Neural cell (in vitro differentiated cells): ENCODE results near the gene UBAP2L. TPM values are rescaled to one million over a fixed set of nuclear protein-coding genes. Genes with fewer than 3 reads are reported as not detected.
A peak's percentile ranks its signal among the peaks of the same experiment; 100 is the strongest.

ENCODE experiments used
- H2AFZ ChIP-seq: fragments of 200-600, 300-800 bp; sonication (generic), shearing (Covaris generic); 2 replicates; pipeline ENCODE4 v1.6.0; 2014; ENCODE audit warnings: low read depth, mild to moderate bottlenecking, antibody characterized with exemption, low read length, moderate library complexity
- H3F3A ChIP-seq: fragments of 200-600 bp; shearing (Covaris generic); 2 replicates; pipeline ENCODE4 v1.6.1; 2016; ENCODE audit warnings: mild to moderate bottlenecking, moderate library complexity, mixed read lengths, antibody characterized with exemption, low read length; ENCODE audit not compliant: insufficient read depth, poor library complexity, severe bottlenecking
- H3K27ac ChIP-seq: fragments of 200-600, 300-800 bp; sonication (generic), shearing (Covaris generic); 2 replicates; pipeline ENCODE4 v1.5.1; 2014; ENCODE audit warnings: mild to moderate bottlenecking, low read length, moderate library complexity
- H3K27me3 ChIP-seq: fragments of 300-800, 200-600 bp; sonication (generic), shearing (Covaris generic); 2 replicates; pipeline ENCODE4 v1.6.0; 2014; ENCODE audit warnings: mild to moderate bottlenecking, low read depth, low read length, moderate library complexity; ENCODE audit not compliant: insufficient read depth
- H3K36me3 ChIP-seq: fragments of 300-800, 200-600 bp; sonication (generic), shearing (Covaris generic); 2 replicates; pipeline ENCODE4 v1.5.1; 2014; ENCODE audit warnings: mild to moderate bottlenecking, antibody characterized with exemption, low read length, moderate library complexity; ENCODE audit not compliant: insufficient read depth
- H3K4me2 ChIP-seq: fragments of 300-800, 200-600 bp; sonication (generic), shearing (Covaris generic); 2 replicates; pipeline ENCODE4 v1.6.0; 2014; ENCODE audit warnings: mild to moderate bottlenecking, low read length
- H3K4me3 ChIP-seq: fragments of 300-800, 200-600 bp; sonication (generic), shearing (Covaris generic); 2 replicates; pipeline ENCODE4 v1.5.1; 2014; ENCODE audit warnings: mild to moderate bottlenecking, low read length, moderate library complexity
- H3K79me2 ChIP-seq: fragments of 200-600 bp; shearing (Covaris generic); replicated peaks from 2 replicates; pipeline ENCODE4 v1.6.0; 2014; ENCODE audit warnings: mild to moderate bottlenecking, low read length, moderate library complexity; ENCODE audit not compliant: insufficient read depth
- H3K9ac ChIP-seq: fragments of 300-800, 200-600 bp; sonication (generic), shearing (Covaris generic); 2 replicates; pipeline ENCODE4 v1.6.1; 2016; ENCODE audit warnings: mild to moderate bottlenecking, low read length, mixed read lengths
- H3K9me2 ChIP-seq: fragments of 200-600 bp; shearing (Covaris generic); 2 replicates; pipeline ENCODE4 v1.6.1; 2016; ENCODE audit warnings: mild to moderate bottlenecking, low read length, mixed read lengths; ENCODE audit not compliant: insufficient read depth
- H3K9me3 ChIP-seq: fragments of 200-600, 300-800 bp; sonication (generic), shearing (Covaris generic); 2 replicates; pipeline ENCODE4 v1.6.1; 2016; ENCODE audit warnings: mild to moderate bottlenecking, mixed run types, low read length, moderate library complexity, mixed read lengths
- H4K20me1 ChIP-seq: fragments of 200-600 bp; shearing (Covaris generic); 2 replicates; pipeline ENCODE4 v1.6.1; 2016; ENCODE audit warnings: mild to moderate bottlenecking, mixed run types; ENCODE audit not compliant: insufficient read depth
- CTCF ChIP-seq: fragments of 450-650 bp; IDR thresholded peaks from 2 replicates; pipeline ENCODE4 v1.5.1; 2014; ENCODE audit warnings: antibody characterized with exemption, mild to moderate bottlenecking, moderate library complexity; ENCODE audit not compliant: poor library complexity, severe bottlenecking
- EP300 ChIP-seq: fragments of 450-650 bp; conservative IDR thresholded peaks from 2 replicates; pipeline ENCODE4 v1.6.1; 2014; ENCODE audit warnings: antibody characterized with exemption, mild to moderate bottlenecking, moderate library complexity; ENCODE audit not compliant: poor library complexity, severe bottlenecking
- EZH2 ChIP-seq: fragments of 200-600, 300-800 bp; shearing (Covaris generic), sonication (generic); IDR thresholded peaks from 2 replicates; pipeline ENCODE4 v1.6.1; 2014; ENCODE audit warnings: antibody characterized with exemption, low read length, borderline replicate concordance, mild to moderate bottlenecking; ENCODE audit not compliant: insufficient read depth, poor library complexity, severe bottlenecking
- MXI1 ChIP-seq: fragments of 450-650 bp; conservative IDR thresholded peaks from 2 replicates; pipeline ENCODE4 v1.6.1; 2014; ENCODE audit warnings: antibody characterized with exemption, mild to moderate bottlenecking; ENCODE audit not compliant: poor library complexity, severe bottlenecking
- POLR2AphosphoS5 ChIP-seq: IDR thresholded peaks from 2 replicates; pipeline ENCODE4 v1.6.1; 2012
- RAD21 ChIP-seq: fragments of 450-650 bp; conservative IDR thresholded peaks from 2 replicates; pipeline ENCODE4 v1.6.1; 2014; ENCODE audit warnings: antibody characterized with exemption, mild to moderate bottlenecking, moderate library complexity
- REST ChIP-seq: IDR thresholded peaks from 2 replicates; pipeline ENCODE4 v1.6.1; 2012; ENCODE audit warnings: borderline replicate concordance
- SMC3 ChIP-seq: fragments of 450-650 bp; conservative IDR thresholded peaks from 2 replicates; pipeline ENCODE4 v1.6.1; 2014; ENCODE audit warnings: antibody characterized with exemption, mild to moderate bottlenecking, moderate library complexity; ENCODE audit not compliant: poor library complexity
- TAF1 ChIP-seq: IDR thresholded peaks from 2 replicates; pipeline ENCODE4 v1.6.1; 2012; ENCODE audit warnings: low read depth
- polyA plus RNA-seq: library from polyadenylated mRNA; depleted of rRNA; stranded (reverse); fragments of >200 nt; gene quantifications from 2 replicates; pipeline ENCODE4 v1.2.3, GENCODE V29; 2014

UBAP2L gene
- polyA plus RNA-seq, 1 donor from 2014 or later = 44.7 TPM

GRCh38 chr1:154186177-154186576, 34.6 kb upstream of the UBAP2L start:
- no peaks in the 10 kb centered on the region for H3K9me3 ChIP-seq
- no peaks in the 10 kb centered on the region for H4K20me1 ChIP-seq
- H3K27ac ChIP-seq = no peak overlapping the region
- peaks cover 15% of the 10 kb centered on the region for H3K79me2 ChIP-seq
- H2AFZ ChIP-seq = no peak overlapping the region
- H3K9ac ChIP-seq = no peak overlapping the region
- H3K27me3 ChIP-seq = no peaks in the 10 kb centered on the region
- TF ChIP-seq CTCF = peak; percentile 38
- TF ChIP-seq REST = no peak
- TF ChIP-seq RAD21 = peak; percentile 18
- TF ChIP-seq EP300 = no peak
- no peak for TF ChIP-seq TAF1
- no peak for TF ChIP-seq POLR2AphosphoS5
- TF ChIP-seq MXI1 = no peak
- no peak for TF ChIP-seq EZH2
- no peak for TF ChIP-seq SMC3
- H3F3A ChIP-seq = no peaks in the 10 kb centered on the region
- no peaks in the 10 kb centered on the region for H3K36me3 ChIP-seq
- H3K4me3 ChIP-seq = no peak overlapping the region
- H3K4me2 ChIP-seq = no peak overlapping the region
- no peaks in the 10 kb centered on the region for H3K9me2 ChIP-seq

GRCh38 chr1:154186852-154187501, 33.8 kb upstream of the UBAP2L start:
- H3K27me3 ChIP-seq = no peaks in the 10 kb centered on the region
- no peaks in the 10 kb centered on the region for H4K20me1 ChIP-seq
- peaks cover 7% of the 10 kb centered on the region for H3K79me2 ChIP-seq
- no peaks in the 10 kb centered on the region for H3K9me3 ChIP-seq
- no peaks in the 10 kb centered on the region for H3K36me3 ChIP-seq
- no peak overlapping the region for H3K27ac ChIP-seq
- no peak for TF ChIP-seq EP300
- no peak for TF ChIP-seq SMC3
- TF ChIP-seq REST = no peak
- TF ChIP-seq MXI1 = no peak
- TF ChIP-seq RAD21 = no peak
- H3K4me3 ChIP-seq = no peak overlapping the region
- no peak overlapping the region for H3K4me2 ChIP-seq
- no peak overlapping the region for H2AFZ ChIP-seq
- no peaks in the 10 kb centered on the region for H3K9me2 ChIP-seq
- no peaks in the 10 kb centered on the region for H3F3A ChIP-seq
- no peak overlapping the region for H3K9ac ChIP-seq
